ENCODE results near the gene RBPJL.

DNA sequence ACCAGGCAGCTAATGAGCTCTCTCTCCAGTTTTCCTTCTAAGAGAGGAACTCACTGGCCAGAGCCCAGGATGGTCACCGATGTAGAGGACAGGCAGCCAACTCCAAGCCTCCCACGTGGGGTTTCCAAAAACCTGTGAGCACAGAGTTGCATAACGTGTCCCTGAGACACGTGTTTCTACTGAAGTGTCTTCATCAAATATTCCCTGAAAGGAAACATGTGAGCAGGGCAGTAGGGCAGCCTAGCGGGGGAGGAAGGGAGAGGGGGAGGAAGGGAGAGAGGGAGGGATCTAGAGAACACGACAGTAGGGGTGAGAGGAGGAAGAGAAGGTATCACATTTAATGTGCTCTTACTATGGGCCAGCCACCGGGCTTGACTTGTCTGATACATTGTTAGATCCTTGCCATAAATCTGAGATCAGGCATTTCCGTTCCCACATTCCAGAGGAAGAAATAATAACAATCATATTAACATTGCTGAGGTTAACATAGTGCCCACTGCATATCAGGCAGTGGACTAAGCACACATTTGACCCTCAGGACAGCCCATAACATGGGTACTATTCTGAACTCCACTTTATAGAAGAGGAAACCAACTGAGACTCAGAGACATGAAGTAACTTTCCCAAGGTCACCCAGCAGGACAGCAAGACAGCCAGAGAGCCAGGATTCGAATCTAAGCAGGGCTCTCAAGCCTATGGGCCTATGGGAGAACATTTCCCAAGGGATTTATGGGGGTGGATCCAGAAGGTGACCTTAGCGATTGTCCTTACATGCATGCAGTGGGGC, 51.8 kb downstream of the RBPJL start:
- TF ChIP-seq CTCF (conservative IDR thresholded peaks at IDR 0.05; ENCODE audit: low read depth, low read length) (no peak), EZH2 (IDR thresholded peaks at IDR 0.05; ENCODE audit: borderline replicate concordance, low read depth, low read length, poor library complexity, severe bottlenecking) (no peak)

Measured in A673 (cell line).